ENCODE data around the gene KCNH4.

Gene KCNH4

GRCh38 chr17:42107124-42107523, 73.8 kb downstream of the KCNH4 start:
- no peak overlapping the region for H3K4me3 ChIP-seq (ENCODE audit: low read depth, low read length)
- no peak overlapping the region for H3K27ac ChIP-seq
- TF ChIP-seq CTCF (IDR thresholded peaks at IDR 0.05; ENCODE audit: low read depth, low read length, missing control alignments) = no peak
- in situ Hi-C loops (cut with HindIII; ENCODE audit: low pct_ligation_motif_present, low sequenced_read_pairs) = loop anchor here (25.0 kb wide), 1 partner anchor 145 kb away; the partner anchor contains the start of gene CNP
- no peaks in the 10 kb centered on the region for H3K36me3 ChIP-seq (replicated peaks)
- DNase-seq = no peak
- H3K27me3 ChIP-seq (replicated peaks) = no peaks in the 10 kb centered on the region

Measured in brain microvascular endothelial cell (primary cell).